Esophagus muscularis mucosa (tissue), 4 donors: Measurements from ENCODE around the gene INPP5A. TPM values are rescaled to one million over a fixed set of nuclear protein-coding genes. Genes with fewer than 3 reads are reported as not detected.

Experiments
- DNase-seq: peaks from one replicate; pipeline ENCODE4 v3.0.0-alpha.2; 2017; ENCODE audit errors: extremely low spot score
- H3K27ac ChIP-seq, 4 donors: fragments of 200-600 bp; sonication (generic); replicated peaks in 1 of 4; 1 replicate in 3 of 4; 2 replicates in 1 of 4; pipeline ENCODE4 v1.5.1; 2016 to 2019; ENCODE audit warnings: mild to moderate bottlenecking in 1 of 4
- H3K27me3 ChIP-seq, 4 donors: fragments of 200-600 bp; sonication (generic); one replicate each; pipeline versions ENCODE4 v1.5.1 to v1.6.0; 2016 to 2019
- H3K36me3 ChIP-seq, 4 donors: fragments of 200-600 bp; sonication (generic); one replicate each; pipeline ENCODE4 v1.5.1; 2016 to 2019
- H3K4me1 ChIP-seq, 4 donors: fragments of 200-600 bp; sonication (generic); one replicate each; pipeline ENCODE4 v1.5.1; 2016 to 2019
- H3K4me3 ChIP-seq, 4 donors: fragments of 200-600 bp; sonication (generic); 1 replicate in 2 of 4; 2 replicates in 2 of 4; pipeline ENCODE4 v1.5.1; 2016 to 2019; ENCODE audit warnings: mild to moderate bottlenecking in 4 of 4, moderate library complexity in 1 of 4
- H3K9me3 ChIP-seq, 4 donors: fragments of 200-600 bp; sonication (generic); 1 replicate in 3 of 4; 2 replicates in 1 of 4; pipeline ENCODE4 v1.5.1; 2016 to 2019
- CTCF ChIP-seq, 3 experiments: fragments of 200-600 bp in 2 of 3; fragments of 450-650 bp in 1 of 3; sonication (generic) in 2 of 3; IDR thresholded peaks; one replicate each; pipeline ENCODE4 v1.5.1; 2017 to 2019; ENCODE audit warnings: antibody characterized with exemption in 3 of 3, mild to moderate bottlenecking in 2 of 3, moderate library complexity in 1 of 3
- EP300 ChIP-seq: sonication (generic); formaldehyde crosslinking; IDR thresholded peaks from one replicate; pipeline ENCODE4 v1.6.1; 2017; ENCODE audit warnings: antibody characterized with exemption
- POLR2A ChIP-seq: fragments of 450-650 bp; IDR thresholded peaks from one replicate; pipeline ENCODE4 v1.6.1; 2017; ENCODE audit warnings: antibody characterized with exemption, moderate library complexity, mild to moderate bottlenecking, low read depth
- POLR2AphosphoS5 ChIP-seq, 2 donors: sonication (generic); formaldehyde crosslinking; IDR thresholded peaks; one replicate each; pipeline ENCODE4 v1.6.1; 2017; ENCODE audit warnings: antibody characterized with exemption in 2 of 2
- WGBS: methylation state at CpG from one replicate; pipeline ENCODE4 v1.1.5; 2018; 5-methylcytosine and 5-hydroxymethylcytosine counted together
- intact Hi-C: fragments of 100-400 bp; cut with DNase I; formaldehyde crosslinking; loops from one replicate; pipeline ENCODE4 v1.15.1; 2023
- total RNA-seq, 4 donors: library from RNA; depleted of rRNA; stranded (reverse); fragments of >200 nt; gene quantifications; one replicate each; pipeline versions ENCODE4 v1.1.0 to v1.2.1, GENCODE V29; 2016

INPP5A gene
- total RNA-seq, 4 donors from 2014 or later: 234 to 301 (median 245) TPM

- 68% methylated on average over 5 of the region's 11 CpGs for WGBS
Measured at GRCh38 chr10:132506711-132507408, 30.7 kb upstream of the INPP5A start.

GRCh38 chr10:132507409-132507955 is 30.1 kb upstream of the INPP5A start:
- intact Hi-C loops: loop anchor here (5.0 kb wide), 1 partner anchor 130 kb away; no protein-coding TSS in a partner anchor
- Histone ChIP-seq H3K27me3 (no peaks in the 10 kb centered on the region), H3K4me1 (peaks cover 32 to 44% (median 38%) of the 10 kb centered on the region in 4 donors), H3K4me3 (no peak overlapping the region), H3K9me3 (no peaks in the 10 kb centered on the region), H3K27ac (peak overlapping the region; percentile 69 to 80 (median 74)), H3K36me3 (no peaks in the 10 kb centered on the region)
- no peak for TF ChIP-seq POLR2AphosphoS5 (IDR thresholded peaks at IDR 0.05)
- no peak for TF ChIP-seq POLR2A
- TF ChIP-seq EP300: no peak
- TF ChIP-seq CTCF (IDR thresholded peaks at IDR 0.05): no peak
- DNase-seq: no peak
- 93% methylated on average over 5 of the region's 10 CpGs for WGBS

More at GRCh38 chr10:132506711-132507408, 30.7 kb upstream of the INPP5A start:
- Histone ChIP-seq H3K4me3 (no peak overlapping the region), H3K36me3 (no peaks in the 10 kb centered on the region), H3K27me3 (no peaks in the 10 kb centered on the region), H3K4me1 (peaks cover 32 to 44% (median 38%) of the 10 kb centered on the region in 4 donors), H3K27ac (peak overlapping the region; percentile 69 to 80 (median 74)), H3K9me3 (no peaks in the 10 kb centered on the region)
- DNase-seq: no peak
- intact Hi-C loops: loop anchor here (5.0 kb wide), 1 partner anchor 130 kb away; no protein-coding TSS in a partner anchor
- TF ChIP-seq CTCF (IDR thresholded peaks at IDR 0.05) (no peak), POLR2AphosphoS5 (IDR thresholded peaks at IDR 0.05) (peak in 1 of 2 donors; percentile 33)

- Histone ChIP-seq H3K27me3 (no peaks in the 10 kb centered on the region), H3K4me1 (peaks cover 32 to 44% (median 38%) of the 10 kb centered on the region in 4 donors), H3K36me3 (no peaks in the 10 kb centered on the region), H3K9me3 (no peaks in the 10 kb centered on the region), H3K4me3 (no peak overlapping the region), H3K27ac (peak overlapping the region; percentile 69 to 80 (median 74))
- WGBS: 84% methylated on average over 6 of the region's 10 CpGs
- DNase-seq: no peak
- no peak for TF ChIP-seq CTCF (IDR thresholded peaks at IDR 0.05)
- no peak for TF ChIP-seq POLR2A
- intact Hi-C loops: loop anchor here (5.0 kb wide), 1 partner anchor 129 kb away; no protein-coding TSS in a partner anchor
Measured at GRCh38 chr10:132507956-132508490, 29.6 kb upstream of the INPP5A start.

- H3K4me3 ChIP-seq: no peak overlapping the region
- H3K9me3 ChIP-seq: no peaks in the 10 kb centered on the region
- H3K36me3 ChIP-seq: no peaks in the 10 kb centered on the region
- intact Hi-C loops: loop anchor here (5.0 kb wide), 1 partner anchor 128 kb away; no protein-coding TSS in a partner anchor
- TF ChIP-seq POLR2AphosphoS5 (IDR thresholded peaks at IDR 0.05) (peak; percentile 54 to 63), CTCF (IDR thresholded peaks at IDR 0.05) (peak; percentile 55 to 68 (median 61)), EP300 (no peak), POLR2A (no peak)
- H3K27me3 ChIP-seq: no peaks in the 10 kb centered on the region
- no peak for DNase-seq
- 63% methylated on average over 13 of the region's 19 CpGs for WGBS
- peak overlapping the region; percentile 69 to 80 (median 74) for H3K27ac ChIP-seq
- H3K4me1 ChIP-seq: peaks cover 32 to 44% (median 38%) of the 10 kb centered on the region in 4 donors
Measured at GRCh38 chr10:132508581-132509443, 28.8 kb upstream of the INPP5A start.
